ENCODE data around the gene TJP2.
"Not testable (repeated sequence)": the region's sequence is repeated elsewhere in the genome, so short reads cannot be mapped to it uniquely, and the experiment has no call there.

Gene TJP2

DNA sequence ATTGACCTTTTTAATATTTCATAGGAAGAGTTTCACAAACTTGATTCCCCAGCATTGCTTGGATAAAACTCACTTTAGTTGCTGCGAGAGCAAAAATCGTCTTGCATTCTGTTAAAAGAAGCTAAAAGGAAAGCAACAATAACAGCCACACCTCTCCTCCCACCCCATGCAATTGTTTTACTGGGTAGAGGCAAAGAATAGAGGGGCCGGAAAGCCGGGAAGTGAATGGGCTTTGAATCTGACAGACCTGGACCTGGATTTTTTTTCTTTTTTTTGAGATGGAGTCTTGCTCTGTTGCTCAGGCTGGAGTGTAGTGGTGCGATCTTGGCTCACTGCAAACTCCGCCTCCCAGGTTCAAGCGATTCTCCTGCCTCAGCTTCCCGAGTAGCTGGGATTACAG lies 9.5 kb upstream of the TJP2 start:
- not testable (repeated sequence) for DNase-seq

DNA sequence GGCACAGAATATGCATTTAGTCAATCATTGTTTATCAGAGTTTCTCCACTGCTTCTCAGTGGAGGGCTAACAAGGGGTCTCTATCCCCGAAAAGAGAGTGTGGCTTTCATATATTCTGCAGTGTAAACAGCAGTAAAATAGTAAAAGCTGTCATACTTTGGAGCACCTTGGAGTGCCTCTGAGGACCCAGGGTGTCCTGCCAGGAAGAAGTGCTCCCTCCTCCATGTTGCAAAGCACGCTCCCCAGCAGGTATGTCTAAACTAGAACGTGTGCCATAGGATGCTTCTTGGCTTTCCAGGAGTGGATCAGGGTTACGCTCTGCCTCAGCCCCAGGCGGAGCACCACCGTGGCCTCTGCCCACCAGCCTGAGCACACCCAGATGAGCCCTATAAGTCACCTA lies 8.5 kb upstream of the TJP2 start:
- DNase-seq = no peak

DNA sequence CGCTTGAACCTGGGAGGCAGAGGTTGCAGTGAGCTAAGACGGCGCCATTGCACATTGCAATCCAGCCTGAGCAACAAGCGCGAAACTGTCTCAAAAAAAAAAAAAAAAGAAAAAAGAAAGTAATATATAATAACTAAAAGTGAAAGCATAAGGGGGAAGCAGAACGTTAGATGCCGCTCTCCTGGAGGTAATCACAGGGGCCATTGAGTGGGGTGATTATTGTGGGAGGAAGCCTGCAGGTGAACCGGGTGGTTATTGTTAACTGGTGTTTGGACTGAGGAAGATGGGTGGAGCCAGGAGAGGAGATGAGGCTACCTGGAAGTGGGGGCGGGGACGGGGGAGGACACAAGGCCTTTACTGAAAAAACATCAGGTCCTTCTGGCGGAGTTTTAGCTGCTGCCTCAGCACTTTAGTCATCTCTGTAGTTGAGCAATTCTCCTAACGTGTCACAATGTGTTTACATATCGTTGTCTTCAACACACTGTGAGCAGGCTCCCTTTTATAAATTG lies 5.3 kb upstream of the TJP2 start:
- DNase-seq = no peak

DNA sequence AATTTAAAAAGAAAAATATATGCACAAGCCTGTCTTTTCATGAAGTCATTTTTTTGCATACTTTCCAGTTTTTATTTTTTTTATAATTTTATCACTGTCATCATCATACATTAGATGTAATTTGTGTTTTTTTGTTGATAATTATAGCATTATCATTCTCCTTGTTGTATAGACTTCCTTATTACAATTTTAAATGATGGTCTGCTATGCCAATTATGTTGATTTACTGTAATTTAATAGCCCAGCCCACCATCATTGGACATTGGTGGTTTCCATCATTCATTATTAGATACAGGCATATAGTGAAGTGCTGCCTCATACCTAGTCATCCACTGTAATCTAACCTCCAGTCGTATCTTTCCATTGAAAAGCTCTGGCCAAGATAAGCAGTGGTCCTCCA lies 3.8 kb upstream of the TJP2 start:
- no peak for DNase-seq

DNA sequence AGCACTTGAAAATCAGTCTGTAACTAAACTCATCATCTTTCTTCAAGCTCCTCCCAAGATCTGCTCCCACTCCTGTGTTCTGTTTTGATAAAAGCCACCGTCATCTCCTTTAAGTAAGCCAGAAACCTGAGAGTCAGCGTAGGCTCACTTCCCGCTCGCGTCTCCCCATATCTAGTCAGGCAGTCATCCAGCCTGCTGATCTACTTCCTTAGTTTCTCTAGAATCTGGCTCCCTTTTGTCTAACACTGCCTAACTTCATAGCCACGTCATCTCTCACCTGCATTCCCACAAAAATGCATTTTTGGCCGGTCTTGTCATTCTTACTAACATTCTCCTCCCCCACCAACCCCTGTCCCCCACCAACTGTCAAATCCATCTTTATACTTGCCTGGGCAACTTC lies 3.0 kb upstream of the TJP2 start:
- no peak for DNase-seq

DNA sequence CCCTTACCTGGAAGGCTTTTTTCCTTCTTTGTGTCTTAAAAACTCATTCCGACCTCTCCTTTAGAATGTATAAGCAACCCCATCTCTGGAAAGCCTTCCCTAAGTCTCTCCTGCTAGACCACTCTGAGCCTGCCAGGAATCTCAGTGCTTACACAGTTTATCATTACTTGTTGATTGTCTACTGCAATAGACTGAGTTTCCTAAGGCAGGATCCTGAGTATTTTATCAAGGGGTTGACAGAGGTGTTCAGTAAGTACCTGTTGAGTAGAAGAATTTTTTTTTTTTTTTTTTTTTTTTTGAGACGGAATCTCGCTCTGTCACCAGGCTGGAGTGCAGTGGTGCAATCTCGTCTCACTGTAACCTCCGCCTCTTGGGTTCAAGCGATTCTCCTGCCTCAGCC lies 2.6 kb upstream of the TJP2 start:
- DNase-seq = no peak

DNA sequence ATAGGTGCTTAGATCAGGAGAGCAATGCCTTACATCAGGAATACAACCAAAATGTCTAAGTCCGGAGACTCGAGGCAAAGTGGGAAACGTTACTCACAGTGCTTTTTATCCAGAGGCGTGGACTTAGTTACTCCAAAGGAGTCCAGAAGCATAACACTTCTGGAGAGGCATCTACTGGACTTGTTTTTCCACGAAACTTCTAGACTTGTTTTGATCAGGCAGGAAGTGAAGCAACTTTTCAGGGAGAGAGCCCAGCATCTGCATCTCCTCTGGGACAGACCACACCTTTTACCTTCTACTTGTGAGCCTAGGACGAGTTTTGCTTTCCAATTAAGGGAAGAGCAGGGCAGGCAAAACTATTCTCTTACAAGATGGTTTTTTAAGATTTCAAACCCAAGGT lies 1.2 kb upstream of the TJP2 start:
- DNase-seq = no peak

DNA sequence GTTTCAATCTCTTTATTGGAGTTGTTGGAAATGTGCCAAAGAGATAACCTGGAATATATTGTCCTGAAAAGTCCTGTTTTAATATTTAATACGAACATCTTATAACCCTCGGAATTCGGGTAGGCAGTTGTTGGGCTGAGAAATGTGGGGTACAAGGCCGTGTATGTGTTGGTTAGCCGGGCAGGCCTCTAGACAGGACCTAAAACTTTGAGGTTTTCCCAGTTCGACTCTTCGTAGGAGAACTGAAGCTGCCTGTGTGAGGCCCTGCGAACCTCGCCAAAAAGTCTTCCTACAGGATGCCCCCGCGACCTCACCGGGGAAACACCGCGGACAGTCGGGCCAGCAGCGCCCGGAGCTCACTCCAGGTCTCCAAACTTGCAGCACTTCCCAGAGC lies 583 bp upstream of the TJP2 start:
- no peak for DNase-seq

DNA sequence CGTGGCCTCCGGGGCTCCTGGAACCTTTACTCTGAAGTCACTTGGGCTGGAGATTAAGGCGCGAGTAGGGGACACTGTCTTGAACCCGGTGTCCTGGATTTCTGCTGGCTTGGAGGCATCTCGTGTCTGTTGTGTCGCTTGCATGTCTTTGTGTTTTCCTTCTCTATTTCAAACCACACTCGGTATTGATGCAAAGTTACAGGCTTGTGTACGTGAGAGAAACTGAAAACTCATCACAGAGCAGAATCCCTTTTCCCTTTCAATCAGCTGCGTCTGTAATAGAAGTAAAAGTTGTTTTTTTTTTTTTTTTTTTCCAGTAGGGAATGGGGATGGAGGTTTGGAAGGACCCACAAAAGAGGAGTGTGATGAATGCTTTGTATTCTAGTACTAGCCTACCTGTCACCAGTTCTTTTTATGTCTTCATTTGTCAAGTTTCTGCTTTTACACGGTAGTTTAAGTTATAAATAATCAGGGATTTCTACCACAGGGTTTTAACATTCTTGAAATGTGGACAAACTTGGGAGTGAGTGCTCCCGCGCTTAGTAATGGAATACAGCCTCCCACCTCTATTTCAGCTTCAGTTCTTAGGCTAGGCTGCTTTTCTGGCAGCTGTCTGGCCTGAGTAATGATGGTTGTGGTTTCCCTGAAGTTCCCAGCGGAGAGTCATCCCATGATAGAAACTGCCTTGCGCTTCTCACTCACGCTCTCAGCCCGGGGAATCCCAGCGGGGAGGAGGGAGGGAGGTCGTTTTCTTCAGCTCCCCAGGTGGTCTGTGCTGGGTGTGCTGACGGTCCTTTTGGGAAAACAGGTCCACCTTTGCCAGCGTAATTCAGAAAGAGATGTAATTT lies 763 bp downstream of the TJP2 start:
- DNase-seq = no peak

DNA sequence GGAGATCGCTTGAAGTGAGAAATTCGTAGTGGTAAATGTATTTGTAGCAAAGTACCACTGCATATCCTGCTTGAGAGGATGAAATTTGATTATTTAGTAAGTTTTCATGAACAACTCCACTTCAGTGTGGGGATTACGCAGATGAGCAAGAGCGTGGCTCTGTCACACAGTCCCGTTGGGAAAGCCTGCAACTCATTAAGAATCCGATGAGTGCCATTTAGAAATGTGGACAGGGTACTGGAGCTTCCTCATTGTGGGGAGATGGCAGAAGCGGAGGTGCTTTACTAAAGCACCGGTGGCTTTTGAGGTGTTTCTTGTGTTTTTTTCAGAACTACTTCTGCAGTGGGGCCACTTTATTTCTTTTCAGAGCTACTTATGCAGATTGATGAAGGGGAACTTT lies 1.4 kb downstream of the TJP2 start:
- DNase-seq = no peak

DNA sequence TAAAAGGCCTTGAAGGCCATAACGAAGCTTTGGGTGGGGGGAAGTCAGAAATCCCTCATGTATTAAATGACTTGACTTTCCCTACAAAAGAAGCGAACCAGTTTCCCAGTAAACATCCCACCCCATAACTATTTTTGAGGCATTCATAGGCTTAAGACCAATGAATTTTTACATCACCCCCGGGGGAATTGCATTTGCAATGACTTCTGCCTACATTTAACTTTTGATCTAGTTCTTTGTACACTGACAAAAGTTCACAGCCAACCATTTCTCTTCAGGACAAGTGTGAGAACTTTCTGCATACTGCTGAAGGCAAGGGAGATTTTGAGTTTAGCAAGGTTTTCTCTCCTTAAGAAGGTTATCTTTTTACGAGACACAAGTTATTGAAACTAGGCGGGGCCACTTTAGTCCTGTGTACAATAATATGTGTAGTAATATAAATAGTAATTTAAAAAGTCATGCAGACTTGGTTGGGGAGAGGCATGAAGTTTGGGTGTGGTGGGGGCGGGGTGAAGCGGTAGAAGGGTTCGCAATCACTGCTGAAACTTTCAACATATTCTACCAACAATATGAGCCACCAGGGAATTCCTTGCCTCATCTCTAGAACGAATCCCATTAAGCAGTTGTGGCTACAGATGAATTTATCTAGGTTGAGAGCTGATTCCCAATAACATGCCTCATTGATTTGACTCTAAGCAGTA lies 2.5 kb downstream of the TJP2 start:
- DNase-seq = no peak

DNA sequence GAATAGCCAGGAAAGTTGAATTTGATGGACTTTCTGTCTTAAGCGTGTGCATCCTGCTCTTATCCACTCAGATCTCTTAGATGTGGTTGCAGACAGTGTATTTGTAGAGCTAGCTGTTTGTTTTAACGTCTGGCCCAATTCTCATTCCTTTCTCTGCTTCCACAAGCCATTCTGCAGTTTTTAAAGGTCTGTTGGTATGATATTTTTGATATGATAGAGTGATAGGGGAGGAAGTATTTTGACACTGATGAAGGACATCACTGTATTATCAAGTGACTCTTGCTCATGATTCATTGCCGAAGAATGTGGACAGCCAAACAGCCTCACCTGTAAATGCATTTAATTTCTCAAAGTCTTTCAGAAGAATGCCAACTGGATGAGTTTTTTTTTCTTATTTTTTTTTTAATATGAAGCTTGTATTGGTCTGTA lies 4.5 kb downstream of the TJP2 start:
- no peak for DNase-seq

DNA sequence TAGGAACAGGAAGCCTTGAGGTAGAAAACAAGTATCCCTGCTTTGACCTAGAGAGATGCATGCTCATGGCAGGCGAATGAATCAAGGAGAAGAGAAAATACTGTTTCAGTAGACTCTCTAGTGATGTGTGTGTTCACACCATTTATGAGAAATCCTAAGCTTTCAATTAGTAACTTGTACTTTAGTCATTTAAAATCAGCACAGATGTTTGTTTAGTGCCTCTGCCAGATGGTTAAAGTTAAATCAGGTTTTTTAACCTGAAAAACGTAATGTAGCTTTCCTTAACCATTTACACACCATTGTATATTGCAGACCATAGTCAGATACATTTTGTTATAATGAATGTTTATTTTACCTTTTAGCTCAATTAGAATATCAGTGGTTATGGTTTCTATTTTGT lies 5.0 kb downstream of the TJP2 start:
- DNase-seq = no peak

DNA sequence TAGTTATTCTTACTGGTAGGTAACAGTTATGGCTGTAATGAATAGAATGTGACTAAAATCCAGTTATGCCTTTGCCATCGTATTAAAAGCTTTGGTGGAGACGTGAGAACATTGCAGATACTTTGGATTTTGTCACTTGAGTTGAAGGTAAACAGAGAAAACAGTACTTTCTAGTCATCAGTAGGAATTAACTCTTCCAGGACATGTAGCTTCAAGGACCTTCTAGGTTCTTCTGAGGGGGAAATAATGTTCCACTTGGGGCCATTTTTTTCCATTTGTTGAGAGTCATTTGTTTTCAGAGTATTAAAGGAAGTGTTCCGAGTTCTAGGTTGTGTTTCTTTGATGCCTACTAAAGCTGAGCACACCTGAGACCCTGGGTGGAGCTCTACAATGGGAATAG lies 6.1 kb downstream of the TJP2 start:
- DNase-seq = no peak

DNA sequence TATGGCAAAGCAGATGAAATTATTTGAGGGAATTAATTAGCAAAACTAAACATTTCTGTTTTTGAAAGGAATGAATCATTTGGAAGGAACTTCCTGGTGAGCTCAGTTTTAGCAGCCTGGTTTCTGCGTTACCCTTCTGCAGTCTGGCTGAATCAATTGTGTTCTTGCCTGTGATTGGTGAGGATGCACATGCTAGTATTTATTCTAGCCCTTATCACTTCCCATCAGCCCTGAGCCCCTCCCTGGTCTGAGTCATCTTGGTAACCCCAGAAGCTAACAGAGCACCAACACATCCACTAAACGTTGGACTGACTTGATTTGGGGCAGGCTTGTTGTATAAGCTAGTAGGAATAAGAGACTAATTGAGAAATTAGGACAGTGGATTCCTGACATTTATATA lies 6.6 kb downstream of the TJP2 start:
- DNase-seq = no peak

DNA sequence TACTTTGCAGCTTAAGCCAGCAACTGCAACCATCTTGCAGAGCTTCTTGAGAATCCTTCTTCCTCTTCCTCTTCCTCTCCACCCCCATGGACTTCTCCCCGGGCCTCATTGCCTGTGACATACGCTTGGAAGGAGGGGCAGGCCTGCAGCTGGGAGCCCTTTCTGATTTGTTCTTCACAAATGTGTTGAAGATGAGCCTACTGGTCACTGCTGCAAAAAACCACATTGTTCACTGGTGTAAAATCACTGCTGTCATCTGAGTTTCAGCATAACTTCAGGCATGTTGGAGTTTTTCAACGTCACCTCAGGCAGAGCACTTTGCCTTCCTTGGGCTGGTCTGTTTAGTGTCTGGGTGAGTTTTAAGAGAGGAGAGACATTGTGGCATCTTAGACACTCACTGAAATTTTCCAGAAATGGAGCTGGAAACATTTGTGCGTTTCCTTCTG lies 7.9 kb downstream of the TJP2 start:
- DNase-seq = no peak

DNA sequence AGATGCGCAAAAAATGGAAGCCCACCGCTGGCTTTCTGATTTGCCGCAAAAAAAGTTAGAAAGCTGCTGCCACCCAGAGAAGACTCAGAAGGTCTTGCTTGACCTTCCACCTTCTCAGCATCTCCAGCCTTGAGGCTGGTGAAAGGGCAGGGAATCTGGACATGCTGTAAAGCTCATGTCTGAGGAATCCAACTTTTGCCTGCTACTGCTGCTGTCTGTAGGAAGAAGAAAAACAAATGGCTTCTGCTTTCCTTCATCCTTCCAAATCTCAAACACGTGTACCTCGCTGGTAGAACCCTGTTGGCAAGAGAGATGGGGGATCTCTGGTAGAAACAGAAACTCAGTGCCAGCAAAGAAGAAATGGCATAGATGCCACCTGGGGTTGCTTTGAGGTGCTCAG lies 10.2 kb downstream of the TJP2 start:
- DNase-seq = no peak

DNA sequence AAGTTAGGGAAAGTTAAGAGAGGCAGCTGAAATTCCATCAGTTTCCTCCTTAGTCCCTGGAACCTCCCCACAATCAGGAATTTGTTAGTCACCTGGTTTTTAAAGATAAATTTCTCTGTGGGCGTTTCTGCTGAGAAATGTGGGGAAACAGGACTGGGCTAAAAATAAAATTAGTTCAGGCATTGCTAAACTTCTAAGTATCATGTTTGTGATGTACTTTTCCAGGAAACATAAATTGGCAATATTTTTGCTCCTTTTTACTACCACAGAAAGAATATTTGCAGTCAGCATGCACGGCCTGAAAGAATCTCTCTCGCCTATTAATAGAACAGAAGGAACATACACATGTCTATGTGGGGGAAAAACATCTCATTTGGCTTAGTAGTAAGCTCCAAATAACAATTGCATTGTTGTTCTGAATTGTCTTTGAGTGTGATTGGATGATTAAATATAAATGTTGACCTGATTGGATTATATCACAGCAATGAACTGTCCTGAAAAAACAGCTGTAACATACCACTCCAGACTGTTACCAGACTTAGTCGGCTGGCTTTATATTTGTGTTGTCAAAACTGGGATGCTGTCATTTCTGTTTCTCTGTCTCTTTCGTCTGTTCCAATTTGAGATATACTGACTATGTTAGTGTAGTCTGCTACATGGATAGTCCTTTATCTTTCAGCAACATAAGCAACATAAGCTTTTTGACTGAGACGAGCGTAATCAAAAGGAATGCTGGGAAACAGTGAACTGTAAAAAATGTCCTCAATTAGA lies 12.9 kb downstream of the TJP2 start:
- no peak for DNase-seq

DNA sequence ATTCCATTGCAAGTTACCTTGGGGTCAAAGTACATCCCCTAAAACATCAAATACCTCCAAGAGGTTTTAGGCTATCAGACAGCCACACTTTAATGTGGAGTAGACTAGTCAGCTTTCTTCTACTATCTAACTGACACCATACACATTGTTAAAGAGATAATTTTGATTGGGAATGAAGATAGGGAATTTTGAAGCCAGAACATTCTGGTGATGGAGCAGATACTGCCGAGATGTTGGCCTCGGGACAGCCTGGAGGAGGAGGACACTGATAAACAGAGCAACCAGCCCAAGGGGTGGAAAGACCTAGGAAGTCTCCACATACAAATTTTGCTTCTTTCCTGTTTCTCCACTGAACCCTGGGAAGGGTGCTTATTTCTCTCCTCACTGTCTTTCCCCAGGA lies 14.9 kb downstream of the TJP2 start:
- DNase-seq = no peak

DNA sequence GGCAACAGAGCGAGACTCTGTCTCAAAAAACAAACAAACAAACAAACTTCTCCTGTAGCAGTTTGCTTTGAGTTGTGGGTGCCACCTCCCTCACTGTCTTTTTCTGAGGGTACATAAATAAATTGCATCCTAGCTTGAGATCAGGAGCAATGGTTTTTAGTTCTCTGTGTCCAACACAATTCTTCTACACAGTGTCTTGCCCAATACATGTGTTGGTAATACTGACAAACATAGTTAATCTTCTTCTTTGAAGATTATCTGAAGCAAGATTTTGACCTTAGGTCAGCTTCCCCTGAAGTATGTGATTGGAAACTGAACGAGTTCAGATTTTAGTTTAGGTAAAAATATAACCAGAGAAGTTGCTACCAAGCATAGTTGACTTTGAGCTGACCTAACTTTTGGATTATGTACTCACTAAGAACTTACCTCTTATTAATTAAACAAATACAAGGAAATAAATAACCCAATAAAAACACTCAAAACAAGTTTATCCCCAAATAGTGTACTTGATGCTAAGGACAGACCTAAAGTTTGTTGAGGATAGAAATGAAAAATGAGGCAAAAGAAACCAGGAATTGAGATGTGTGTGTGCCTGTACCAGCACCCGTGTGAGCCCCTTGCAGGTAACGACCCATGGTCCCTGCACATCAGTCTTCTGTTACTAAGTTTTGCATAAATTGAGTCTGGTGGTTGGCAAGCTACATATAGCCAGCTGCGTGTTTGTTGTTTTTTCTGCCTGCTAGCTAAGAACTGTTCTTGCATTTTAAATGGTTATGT lies 16.2 kb downstream of the TJP2 start:
- no peak for DNase-seq

DNA sequence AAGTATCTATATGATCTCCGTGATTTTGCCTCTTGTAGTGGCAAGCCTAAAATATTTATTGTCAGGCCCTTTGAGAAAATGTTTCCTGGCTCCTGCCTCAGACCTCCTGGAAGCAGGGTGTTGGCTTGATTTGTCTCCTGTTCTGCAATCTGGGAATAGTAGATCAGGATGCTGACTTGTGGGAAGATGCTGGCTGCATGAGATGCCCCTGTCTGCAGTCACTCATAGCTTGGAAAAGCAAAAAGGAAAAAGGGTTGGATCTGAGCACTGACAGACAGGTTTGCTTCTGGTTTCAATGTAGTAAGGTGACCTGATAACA lies 16.7 kb downstream of the TJP2 start:
- no peak for DNase-seq

DNA sequence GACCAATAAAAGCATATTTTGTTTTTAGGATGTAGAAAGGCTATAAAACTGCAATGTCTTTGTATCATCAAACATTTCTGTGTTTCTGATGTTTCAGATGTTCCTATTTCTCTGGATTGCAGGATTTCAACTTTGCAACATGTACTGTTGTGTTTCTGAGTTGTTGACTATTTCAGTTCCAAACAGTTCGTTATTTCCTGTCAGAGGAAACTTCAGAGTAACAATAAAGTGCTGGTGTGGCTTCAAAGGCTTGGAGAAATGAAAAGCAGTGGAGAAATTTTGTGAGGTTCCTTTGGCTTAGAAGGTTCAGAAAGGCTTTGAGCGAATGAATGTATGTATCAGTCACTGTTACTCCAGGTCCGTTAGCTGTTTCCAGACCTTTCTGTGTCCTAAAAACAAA lies 17.2 kb downstream of the TJP2 start:
- DNase-seq = no peak

DNA sequence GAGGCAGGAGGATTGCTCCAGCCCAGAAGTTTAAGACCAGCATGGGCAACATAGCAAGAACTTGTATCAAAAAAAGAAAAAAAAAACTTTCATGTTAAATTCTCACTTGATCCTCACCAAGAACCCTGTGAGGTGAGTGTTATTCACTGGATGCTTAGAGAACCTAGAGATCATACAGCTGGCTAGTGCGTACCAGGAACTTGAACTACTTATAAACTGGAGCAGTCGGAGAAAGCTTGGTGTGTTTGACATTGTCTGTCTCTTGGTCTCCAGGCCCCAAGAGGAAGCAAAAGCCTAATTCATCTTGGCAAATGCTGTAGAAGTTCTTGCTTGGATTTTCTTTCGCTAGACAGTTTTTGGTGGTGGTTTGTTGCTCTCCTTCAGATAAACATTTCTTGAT lies 18.1 kb downstream of the TJP2 start:
- DNase-seq = no peak

Measured in T-helper 9 cell (primary cell).